ENCODE measurements around the gene PPFIA1. TPM values are rescaled to one million over a fixed set of nuclear protein-coding genes. Genes with fewer than 3 reads are reported as not detected.
"Not testable (repeated sequence)": the region's sequence is repeated elsewhere in the genome, so short reads cannot be mapped to it uniquely, and the experiment has no call there.

The PPFIA1 gene
- polyA plus RNA-seq, 1 experiment: 62.7 TPM

GRCh38 chr11:70326365-70326811 is 55.9 kb downstream of the PPFIA1 start:
- DNase-seq (ENCODE audit: low read depth): peak; percentile 37
- peaks cover 4% of the 10 kb centered on the region for H3K36me3 ChIP-seq (ENCODE audit: control insufficient read depth, insufficient read depth, low read length)
- no peak for TF ChIP-seq CTCF (IDR thresholded peaks at IDR 0.05; ENCODE audit: insufficient read depth, low read depth, low read length)
- ChIA-PET CTCF (interaction anchor here (0.9 kb wide), 2 partner anchors 13 to 89 kb away, joined by 3 read pairs; no protein-coding TSS in a partner anchor), POLR2A (no interaction called here)
- H3K4me3 ChIP-seq (ENCODE audit: low read depth, low read length): no peak overlapping the region
- no peaks in the 10 kb centered on the region for H3K27me3 ChIP-seq (ENCODE audit: control insufficient read depth, insufficient read depth, low read length)

GRCh38 chr11:70326833-70327232 is 56.3 kb downstream of the PPFIA1 start:
- no peak for TF ChIP-seq CTCF (IDR thresholded peaks at IDR 0.05; ENCODE audit: insufficient read depth, low read depth, low read length)
- no peak overlapping the region for H3K4me3 ChIP-seq (ENCODE audit: low read depth, low read length)
- H3K27me3 ChIP-seq (ENCODE audit: control insufficient read depth, insufficient read depth, low read length): no peaks in the 10 kb centered on the region
- DNase-seq (ENCODE audit: low read depth): no peak
- peaks cover 5% of the 10 kb centered on the region for H3K36me3 ChIP-seq (ENCODE audit: control insufficient read depth, insufficient read depth, low read length)
- ChIA-PET CTCF (interaction anchor here (0.9 kb wide), 1 partner anchor 13 kb away, joined by 3 read pairs; no protein-coding TSS in a partner anchor), POLR2A (no interaction called here)

- peaks cover 6% of the 10 kb centered on the region for H3K36me3 ChIP-seq (ENCODE audit: control insufficient read depth, insufficient read depth, low read length)
- no peak for TF ChIP-seq CTCF (IDR thresholded peaks at IDR 0.05; ENCODE audit: insufficient read depth, low read depth, low read length)
- DNase-seq (ENCODE audit: low read depth): no peak
- no peak overlapping the region for H3K4me3 ChIP-seq (ENCODE audit: low read depth, low read length)
- CTCF ChIA-PET: no interaction called here
- no peaks in the 10 kb centered on the region for H3K27me3 ChIP-seq (ENCODE audit: control insufficient read depth, insufficient read depth, low read length)
- POLR2A ChIA-PET: no interaction called here
Observed at GRCh38 chr11:70327717-70328116, 57.2 kb downstream of the PPFIA1 start.

- ChIA-PET POLR2A (no interaction called here), CTCF (no interaction called here)
- no peak for DNase-seq (ENCODE audit: low read depth)
- Histone ChIP-seq H3K4me3 (ENCODE audit: low read depth, low read length) (no peak overlapping the region), H3K36me3 (ENCODE audit: control insufficient read depth, insufficient read depth, low read length) (peaks cover 8% of the 10 kb centered on the region), H3K27me3 (ENCODE audit: control insufficient read depth, insufficient read depth, low read length) (no peaks in the 10 kb centered on the region)
- TF ChIP-seq CTCF (IDR thresholded peaks at IDR 0.05; ENCODE audit: insufficient read depth, low read depth, low read length): no peak
Observed at GRCh38 chr11:70328556-70328955, 58.1 kb downstream of the PPFIA1 start.

- H3K4me3 ChIP-seq (ENCODE audit: low read depth, low read length); H3K27me3 ChIP-seq (ENCODE audit: control insufficient read depth, insufficient read depth, low read length); DNase-seq (ENCODE audit: low read depth); POLR2A ChIA-PET: not testable (repeated sequence)
- CTCF ChIA-PET: interaction anchor here (0.6 to 3.0 kb wide), 5 partner anchors 9 to 81 kb away, joined by 3 to 12 read pairs (median 3); no protein-coding TSS in a partner anchor
- peaks cover 15% of the 10 kb centered on the region for H3K36me3 ChIP-seq (ENCODE audit: control insufficient read depth, insufficient read depth, low read length)
Observed at GRCh38 chr11:70331320-70331843, 60.9 kb downstream of the PPFIA1 start.

GRCh38 chr11:70331901-70332300 is 61.4 kb downstream of the PPFIA1 start:
- Histone ChIP-seq H3K27me3 (ENCODE audit: control insufficient read depth, insufficient read depth, low read length) (no peaks in the 10 kb centered on the region), H3K36me3 (ENCODE audit: control insufficient read depth, insufficient read depth, low read length) (peaks cover 17% of the 10 kb centered on the region), H3K4me3 (ENCODE audit: low read depth, low read length) (no peak overlapping the region)
- CTCF ChIA-PET: interaction anchor here (0.6 to 3.0 kb wide), 5 partner anchors 9 to 80 kb away, joined by 3 to 12 read pairs (median 3); no protein-coding TSS in a partner anchor
- no peak for TF ChIP-seq CTCF (IDR thresholded peaks at IDR 0.05; ENCODE audit: insufficient read depth, low read depth, low read length)
- DNase-seq (ENCODE audit: low read depth): no peak
- POLR2A ChIA-PET: interaction anchor here (0.5 kb wide), 1 partner anchor 20 kb away, joined by 8 read pairs; no protein-coding TSS in a partner anchor
